Posterior vena cava (tissue), 2 donors: ENCODE data around the gene PTPRG. TPM values are rescaled to one million over a fixed set of nuclear protein-coding genes. Genes with fewer than 3 reads are reported as not detected.

Experiments used
- DNase-seq: peaks from one replicate; pipeline ENCODE4 v3.0.0-alpha.2; 2020; ENCODE audit warnings: low spot score
- intact Hi-C, 2 donors: fragments of 100-400 bp; cut with DNase I; formaldehyde crosslinking; loops; one replicate each; pipeline versions ENCODE4 v1.14.1 to v1.14.2; 2022 to 2023
- total RNA-seq, 2 donors: library from RNA; stranded (reverse); fragmentation: NEBNext Ultra II Directional; extraction: Animal tissue kit (Norgen Biotek cat#: 25700); gene quantifications; one replicate each; pipeline ENCODE4 v1.2.1, GENCODE V29; 2021
- donor health status: DM: yes; HTN: yes; CAD: no.
- donor health status: DM: yes; HTN: yes; CAD: no.

The PTPRG gene
- total RNA-seq, 2 donors from 2014 or later: 80.4 to 98.0 TPM

DNA sequence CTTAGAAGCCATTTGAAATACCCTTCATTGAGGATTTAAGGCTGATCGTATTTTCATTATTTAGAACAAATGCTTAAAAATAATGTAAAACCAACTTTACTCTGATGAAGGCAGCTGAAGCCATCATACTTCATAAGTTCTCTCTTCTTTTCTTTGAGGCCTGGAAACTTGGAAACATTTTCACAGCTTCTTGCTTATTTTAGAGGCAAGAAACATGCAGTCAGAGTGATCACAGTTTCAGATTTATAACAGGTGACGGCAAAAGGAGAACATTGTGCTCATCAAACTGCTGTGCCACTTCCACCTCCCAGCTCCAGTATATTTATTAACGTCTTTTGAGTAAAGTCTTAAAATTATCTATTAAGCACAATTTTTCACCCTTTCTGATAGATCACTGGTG, 376.1 kb downstream of the PTPRG start:
- DNase-seq: no peak
- intact Hi-C loops: no loop called here

DNA sequence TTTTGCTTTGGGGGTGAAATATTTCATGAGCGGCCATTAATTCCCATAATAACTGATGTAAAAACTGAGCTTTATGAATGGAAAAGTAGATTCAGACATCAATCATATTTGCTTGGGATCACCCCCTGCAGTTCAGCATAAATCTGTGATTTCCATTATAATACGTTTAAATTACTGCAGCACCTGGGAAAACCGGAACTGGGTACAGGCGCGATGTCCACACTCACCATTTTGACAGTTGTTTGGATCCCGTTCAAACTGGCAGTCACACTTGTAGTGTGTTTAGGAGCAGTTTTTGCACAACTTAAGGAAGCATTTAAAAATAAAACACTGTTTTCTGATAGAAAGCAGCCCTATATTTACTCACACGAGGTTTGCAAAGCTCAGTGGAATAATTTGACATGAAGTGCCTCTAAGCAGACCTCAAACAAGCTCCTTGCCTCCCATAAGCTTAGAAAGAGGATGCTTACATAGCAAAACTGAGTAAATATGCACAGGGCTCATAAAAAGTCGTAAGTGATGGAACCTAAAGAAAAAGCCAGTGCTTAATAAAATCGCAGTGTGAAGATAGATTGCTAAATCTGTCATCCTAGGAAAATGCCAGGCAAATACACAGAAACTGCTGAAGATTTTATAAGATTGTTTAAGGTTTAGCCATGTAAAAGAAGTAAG, 377.6 kb downstream of the PTPRG start:
- no peak for DNase-seq
- intact Hi-C loops: no loop called here

DNA sequence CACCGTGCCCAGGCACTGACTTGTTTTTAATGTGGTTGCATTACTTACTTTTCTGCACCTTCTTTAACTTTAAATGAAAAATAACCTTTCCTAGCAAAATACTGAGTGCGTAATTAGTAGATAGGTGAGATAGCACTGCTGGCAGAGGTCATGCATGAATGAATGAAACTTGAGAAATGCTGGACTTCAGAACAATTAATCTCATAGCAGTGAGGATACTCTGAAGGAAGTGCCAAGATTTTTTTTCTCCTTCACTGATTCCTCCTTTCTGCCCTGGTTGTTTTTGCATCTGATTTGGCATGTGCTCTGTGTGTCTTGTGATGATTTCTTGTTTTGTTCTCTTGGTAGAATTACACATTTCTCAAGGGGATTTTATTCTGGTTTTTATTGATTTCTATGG, 378.9 kb downstream of the PTPRG start:
- DNase-seq: no peak
- intact Hi-C loops: no loop called here

DNA sequence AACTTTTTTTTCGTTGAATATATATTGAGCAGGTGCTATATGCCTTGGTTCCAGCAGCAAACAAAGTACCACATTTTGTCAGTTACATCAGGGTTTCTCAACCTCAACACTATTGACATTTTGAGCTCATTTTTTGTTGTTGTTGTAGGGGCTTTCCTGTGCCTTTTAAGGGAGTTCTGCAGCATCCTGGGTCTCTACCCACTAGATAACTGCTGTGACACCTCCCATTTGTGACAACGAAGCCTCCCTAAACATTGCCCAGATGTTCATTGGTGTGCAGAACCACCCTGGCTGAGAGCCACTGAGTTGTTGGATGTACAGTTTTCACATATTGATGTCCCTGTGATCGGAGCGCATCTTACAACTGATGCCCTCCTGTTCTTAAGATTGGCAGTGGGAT, 382.6 kb downstream of the PTPRG start:
- DNase-seq: no peak
- intact Hi-C loops: no loop called here

DNA sequence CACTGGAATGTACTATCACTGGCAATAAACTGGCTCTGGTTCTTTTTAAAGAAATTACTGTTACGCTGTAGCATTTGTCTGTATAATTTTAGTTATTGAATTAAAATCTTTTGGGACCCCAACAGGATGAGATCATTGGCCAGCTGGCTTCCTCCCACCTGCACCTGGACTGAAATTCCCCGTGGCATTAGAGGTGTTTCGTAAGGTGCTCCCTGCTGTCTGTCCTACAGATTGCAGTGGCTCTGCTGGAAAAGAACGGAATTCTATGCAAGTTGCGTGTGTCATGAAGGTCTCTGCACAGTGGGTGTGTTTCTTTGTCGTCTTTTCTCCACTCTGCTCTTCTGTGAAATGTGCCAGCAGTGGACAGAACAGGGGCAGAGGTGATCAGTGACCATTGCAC, 383.4 kb downstream of the PTPRG start:
- intact Hi-C loops: no loop called here
- DNase-seq: no peak

DNA sequence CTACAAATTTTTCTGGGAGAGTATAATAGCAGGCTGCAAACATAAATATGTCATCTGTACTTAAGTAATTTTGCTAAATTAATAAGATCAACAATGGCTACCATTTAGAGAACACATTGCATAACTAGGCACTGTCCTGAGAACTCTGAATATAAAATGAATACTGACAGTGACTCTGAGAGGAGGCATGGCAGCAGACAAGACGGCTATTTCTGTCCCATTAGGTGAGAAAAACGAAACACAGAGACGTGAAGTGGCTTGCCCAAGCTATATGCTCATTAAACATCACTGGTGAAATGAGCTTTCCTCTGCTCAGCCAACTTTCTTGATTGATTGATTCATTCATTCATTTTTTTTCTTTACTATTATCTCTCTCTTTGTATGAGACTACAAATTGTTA, 384.3 kb downstream of the PTPRG start:
- intact Hi-C loops: no loop called here
- no peak for DNase-seq

DNA sequence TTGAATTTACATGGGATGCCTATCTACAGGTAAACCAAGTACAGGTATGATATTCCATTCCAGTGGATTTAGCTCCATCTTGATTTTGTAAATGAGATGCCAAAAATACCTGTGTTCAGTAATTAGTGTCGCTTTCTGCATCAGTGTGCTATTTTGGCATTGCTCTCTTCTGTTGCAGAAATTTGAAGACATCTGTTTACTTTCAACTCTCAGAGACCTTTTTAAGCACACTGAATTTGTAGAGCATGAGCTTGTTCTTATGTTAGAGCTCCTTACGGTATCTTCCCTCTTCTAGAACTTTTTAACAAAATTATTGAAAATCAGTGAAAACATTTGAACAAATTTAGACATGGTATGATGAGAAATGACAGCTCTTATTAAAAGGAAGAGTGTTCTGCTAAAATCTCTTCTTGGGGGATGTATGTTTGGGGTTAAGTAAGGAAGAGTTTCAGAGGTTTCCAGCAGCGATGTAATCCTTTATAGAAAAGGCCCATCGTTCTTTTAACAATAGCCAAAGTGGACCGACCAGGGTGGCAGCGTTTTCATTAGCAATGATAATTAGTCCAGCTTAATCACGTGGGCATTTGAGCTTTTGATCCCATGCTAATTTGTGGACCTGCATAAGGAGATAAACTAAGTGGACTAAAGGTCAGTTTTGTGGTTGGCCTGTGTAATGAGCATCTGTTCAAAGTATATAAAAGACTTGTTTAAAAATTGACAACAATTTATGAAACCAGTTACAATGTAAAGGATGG, 385.4 kb downstream of the PTPRG start:
- intact Hi-C loops: no loop called here
- DNase-seq: no peak

DNA sequence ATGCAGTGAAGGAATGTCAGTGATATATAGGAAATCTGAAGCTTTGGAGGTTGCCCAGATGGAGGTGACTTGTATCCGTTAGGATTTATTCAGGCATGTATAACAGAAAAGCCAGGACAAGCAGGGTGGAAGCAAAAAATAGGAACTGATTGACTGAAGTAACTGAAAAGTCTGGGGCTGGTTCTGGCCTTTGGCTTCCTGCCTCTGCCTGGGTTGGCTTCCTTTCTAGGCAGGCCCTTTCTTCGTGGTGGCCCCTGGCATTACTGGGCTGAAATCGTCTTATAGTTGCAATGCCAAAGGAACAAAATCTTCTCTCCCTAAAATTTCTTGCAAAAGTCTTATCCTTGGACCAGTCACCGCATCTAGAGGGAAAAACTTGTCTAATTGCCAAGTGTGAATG, 386.1 kb downstream of the PTPRG start:
- no peak for DNase-seq
- intact Hi-C loops: no loop called here

DNA sequence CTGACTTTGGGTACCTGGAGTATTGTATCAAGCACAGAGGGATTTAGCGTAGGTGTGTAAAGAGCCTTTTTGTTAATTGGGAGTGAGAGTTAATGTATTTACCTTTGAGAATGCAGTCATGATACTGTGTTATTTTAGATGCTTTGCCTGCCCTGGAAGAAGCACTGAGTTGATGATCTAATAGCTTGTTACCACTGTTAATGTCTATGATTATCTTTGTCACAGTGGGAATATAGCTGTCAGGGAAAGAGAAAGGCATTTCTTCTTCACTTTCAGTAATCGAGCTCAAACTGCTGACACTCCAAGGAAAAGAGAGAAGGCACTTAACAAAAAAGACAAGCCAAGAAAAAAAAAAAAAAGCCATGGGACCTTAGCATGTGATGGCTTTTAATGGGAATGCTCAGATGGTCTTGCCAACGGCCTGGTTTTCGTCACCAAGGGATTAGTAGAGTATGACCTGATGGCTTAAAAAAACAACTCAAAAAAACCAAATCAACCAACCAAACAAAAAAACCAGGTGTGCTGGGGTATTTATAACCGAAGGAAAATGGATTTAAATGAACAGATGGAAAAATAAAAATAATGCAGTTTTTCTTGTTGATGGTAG, 387.4 kb downstream of the PTPRG start:
- intact Hi-C loops: no loop called here
- no peak for DNase-seq

DNA sequence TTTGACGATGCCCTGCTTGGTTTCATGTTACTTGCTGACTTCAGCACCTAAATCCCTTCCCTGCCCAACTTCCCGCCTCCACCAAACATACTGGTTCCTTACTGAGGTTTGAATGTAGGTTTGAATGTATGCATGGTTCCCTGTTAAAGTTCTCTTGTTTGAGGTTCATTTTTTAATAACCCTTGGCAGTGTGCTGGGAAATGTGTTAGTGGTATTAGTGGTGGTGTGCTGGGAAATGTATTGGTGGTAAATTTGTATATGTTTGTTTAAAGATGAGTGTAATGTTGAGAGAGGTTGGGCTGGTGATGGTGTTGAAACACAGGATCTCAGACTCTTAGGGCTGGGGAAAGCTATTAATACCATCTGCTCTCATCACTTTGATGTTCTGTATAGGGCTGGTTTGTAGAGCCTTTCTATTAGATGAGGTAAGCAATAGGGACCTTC, 392.7 kb downstream of the PTPRG start:
- DNase-seq: no peak
- intact Hi-C loops: loop anchor here in 1 of 2 donors (10.0 kb wide), 1 partner anchor 389 kb away; the partner anchor contains the start of gene PTPRG

DNA sequence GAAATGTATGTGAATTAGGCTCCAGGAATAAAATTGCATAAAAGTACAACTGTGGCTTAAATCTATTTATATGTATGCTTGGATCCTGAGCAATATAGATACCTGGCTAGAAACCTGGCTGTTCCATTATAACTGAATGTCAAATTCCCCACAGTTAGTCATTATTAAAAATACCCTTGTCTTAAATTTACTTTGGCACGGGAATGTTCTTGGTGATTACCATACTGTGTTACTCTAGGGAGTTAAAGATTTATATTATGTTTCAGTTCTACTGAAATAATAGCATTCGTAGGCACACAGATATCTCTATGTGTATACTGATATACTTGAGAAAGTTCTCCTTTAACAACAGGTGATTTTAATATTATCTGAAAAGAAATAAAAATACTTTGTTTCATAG, 394.1 kb downstream of the PTPRG start:
- DNase-seq: no peak
- intact Hi-C loops: loop anchor here in 1 of 2 donors (10.0 kb wide), 1 partner anchor 391 kb away; the partner anchor contains the start of gene PTPRG

DNA sequence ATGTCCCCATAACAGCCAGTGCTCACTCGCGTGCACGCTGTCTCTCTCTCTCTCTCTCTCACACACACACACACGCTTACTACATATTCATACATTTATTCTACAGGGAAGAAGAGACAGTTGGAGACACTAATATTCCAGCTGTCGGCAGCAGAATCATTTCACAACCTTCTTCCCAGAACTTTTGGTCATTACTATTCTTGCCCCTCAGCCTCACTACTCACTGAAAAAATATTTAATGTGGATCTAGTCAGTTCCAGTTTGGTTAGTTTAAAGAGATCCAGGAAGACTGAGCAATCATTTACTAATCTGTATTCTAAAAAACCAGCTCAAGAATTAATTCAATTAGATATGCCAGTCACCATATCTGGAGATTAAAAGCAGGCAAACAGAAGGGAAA, 394.9 kb downstream of the PTPRG start:
- DNase-seq: no peak
- intact Hi-C loops: loop anchor here (2.0 to 10.0 kb wide), 2 partner anchors 63 to 391 kb away; partner anchors contain the start of gene PTPRG (in 1 of the 2)

DNA sequence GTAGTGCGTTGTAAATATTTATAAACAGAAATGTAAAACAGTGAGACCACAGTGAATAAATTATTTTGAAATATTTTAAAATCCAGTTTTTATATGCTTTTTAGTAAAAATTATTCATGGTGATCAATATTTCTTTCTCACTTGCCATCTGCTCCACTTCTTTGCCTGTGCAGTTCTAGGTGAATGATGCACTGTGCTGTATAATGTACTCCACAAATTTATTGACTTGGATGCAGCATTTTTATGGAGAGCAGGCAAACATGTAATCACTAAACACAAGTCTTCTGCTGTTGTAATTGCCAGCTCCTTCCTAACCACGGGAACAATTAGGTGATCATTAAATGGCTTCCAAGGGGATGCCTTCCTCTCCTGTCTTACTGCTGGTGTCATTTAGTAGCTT, 395.9 kb downstream of the PTPRG start:
- no peak for DNase-seq
- intact Hi-C loops: loop anchor here (2.0 to 10.0 kb wide), 2 partner anchors 64 to 392 kb away; partner anchors contain the start of gene PTPRG (in 1 of the 2)

DNA sequence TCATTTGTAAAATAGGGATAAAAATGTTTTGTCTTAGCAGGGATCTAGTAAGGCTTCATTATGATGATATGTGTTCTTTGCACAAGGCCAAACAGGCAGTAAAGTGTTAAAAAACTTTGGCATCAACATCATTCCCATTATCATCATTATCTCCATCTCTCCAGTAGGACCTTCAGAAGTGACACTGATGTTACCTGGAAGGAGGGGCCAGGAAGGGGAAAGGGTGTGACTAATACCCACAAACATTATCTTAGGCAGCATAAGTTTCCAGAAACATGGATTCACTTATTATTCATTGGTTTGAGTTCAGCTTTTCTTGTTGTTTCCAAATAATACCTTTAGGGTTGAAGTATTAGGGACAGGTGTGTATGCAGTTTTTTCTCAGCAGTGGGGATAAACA, 399.6 kb downstream of the PTPRG start:
- DNase-seq: no peak
- intact Hi-C loops: no loop called here

DNA sequence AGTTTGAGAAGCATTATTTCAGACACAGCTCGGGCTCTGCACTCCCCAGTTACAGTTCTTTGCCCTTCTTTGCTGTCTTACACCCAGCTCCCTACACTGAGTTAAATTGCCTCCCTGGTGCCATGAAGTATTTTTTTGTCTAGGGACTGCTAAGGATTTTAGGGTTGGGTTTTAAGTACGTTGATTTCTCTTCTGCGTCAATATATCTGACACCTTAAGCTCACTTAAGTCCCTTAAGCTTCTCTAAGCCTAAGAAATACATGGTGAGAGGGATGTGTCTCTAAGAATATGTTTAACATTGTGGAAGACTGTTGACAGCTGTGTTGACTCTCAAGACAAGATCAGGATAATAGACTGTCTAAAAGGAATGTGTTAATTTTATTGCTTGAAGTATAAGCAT, 400.5 kb downstream of the PTPRG start:
- intact Hi-C loops: no loop called here
- no peak for DNase-seq

DNA sequence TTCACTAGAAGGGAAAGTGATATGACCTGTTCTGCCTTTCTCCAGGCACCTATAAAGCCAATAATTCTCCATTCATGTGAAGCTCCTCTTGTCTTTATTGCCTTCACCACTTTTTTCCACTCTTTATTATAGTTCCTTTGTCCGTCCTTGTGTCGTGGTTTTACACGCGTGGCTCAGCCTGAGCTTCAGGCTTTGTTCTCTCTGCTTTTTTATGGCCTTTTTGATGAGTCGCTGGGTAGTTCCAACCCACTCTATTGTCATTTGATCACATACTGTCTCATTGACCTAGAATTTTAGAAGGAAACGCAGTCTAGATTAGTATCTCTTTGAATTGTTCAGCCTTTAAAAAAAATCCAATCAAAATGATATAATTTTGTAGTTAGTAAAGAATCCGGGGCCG, 403.2 kb downstream of the PTPRG start:
- intact Hi-C loops: no loop called here
- DNase-seq: no peak

DNA sequence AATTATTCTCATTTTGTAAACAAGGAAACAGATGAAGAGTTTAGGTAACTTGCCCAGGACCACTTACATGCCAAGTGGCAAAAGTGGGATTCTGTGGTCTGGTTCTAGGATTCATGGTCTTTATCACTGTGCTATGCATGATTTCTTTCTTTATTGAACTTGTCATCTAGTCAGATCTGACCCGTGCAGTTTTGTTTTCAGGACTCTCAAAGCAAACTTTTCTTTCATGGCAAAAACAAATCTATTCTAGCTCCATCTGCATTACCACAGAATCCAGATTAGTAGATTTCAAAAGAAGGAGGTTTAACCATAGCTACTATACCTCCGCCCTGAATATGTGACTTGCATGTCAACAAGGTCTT, 404.4 kb downstream of the PTPRG start:
- intact Hi-C loops: no loop called here

DNA sequence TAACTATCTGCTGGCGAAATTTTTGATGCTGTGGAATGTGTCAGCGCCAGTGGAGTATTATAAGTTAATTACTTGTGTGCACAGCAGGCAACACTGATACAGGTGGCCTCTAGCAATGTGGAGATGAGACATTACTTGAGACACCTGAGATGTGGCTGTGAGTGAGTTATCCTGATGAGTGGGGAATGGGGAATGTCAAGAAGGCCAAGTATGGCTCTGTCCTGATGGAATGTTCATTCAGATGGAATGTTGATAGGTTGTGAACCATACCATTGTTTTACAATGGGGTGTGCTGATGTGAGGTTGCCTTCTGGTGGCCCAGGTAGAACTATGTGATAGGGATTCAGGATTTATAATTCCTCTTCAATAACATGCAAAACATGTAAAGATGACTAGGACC, 404.8 kb downstream of the PTPRG start:
- intact Hi-C loops: no loop called here
- no peak for DNase-seq

More for the DNA sequence above, 404.4 kb downstream of the PTPRG start:
- no peak for DNase-seq

DNA sequence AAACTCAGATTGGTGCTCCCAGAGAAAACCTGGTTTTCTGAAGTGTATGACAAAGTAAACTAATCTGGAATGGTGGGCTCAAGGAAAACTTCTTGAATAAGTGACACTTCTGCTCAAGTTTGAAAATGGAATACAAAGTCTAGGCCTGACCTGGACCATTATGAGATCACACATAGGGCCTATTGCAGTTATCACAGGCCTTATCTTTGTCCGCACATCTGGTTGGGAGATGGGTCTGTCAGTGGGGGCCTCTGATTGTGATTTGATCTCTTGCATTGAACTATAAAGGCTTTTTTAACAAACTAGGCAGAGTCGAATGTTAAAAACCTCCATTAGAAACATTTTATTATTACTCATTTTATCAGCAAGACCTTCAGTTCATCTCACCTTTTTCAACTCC, 405.6 kb downstream of the PTPRG start:
- intact Hi-C loops: no loop called here
- no peak for DNase-seq

DNA sequence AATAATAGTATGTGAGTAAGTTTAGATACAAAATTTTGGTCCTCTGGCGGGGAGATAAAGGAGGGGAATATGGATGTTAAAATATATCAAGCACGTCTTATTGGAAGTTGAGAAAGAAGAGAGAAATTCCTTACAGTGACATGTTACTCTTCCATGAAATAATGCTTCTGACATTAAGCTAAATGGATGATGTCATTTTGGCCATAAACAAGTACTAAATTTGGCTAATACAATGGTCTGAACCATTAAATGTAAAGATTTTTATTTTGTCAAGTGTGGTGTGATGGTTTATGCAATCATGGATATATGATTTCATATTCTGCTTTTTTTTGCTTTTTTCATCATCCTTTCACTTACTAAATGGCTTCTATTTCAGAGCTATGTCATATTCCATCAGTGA, 406.6 kb downstream of the PTPRG start:
- no peak for DNase-seq
- intact Hi-C loops: no loop called here
